ENCODE data around the gene MYLK.

The MYLK gene

GRCh38 chr3:123650101-123650500, 234.0 kb downstream of the MYLK start:
- DNase-seq (ENCODE audit: low read depth, low spot score) = no peak

- DNase-seq (ENCODE audit: low read depth, low spot score) = no peak
These were observed 235.3 kb downstream of the MYLK start for GRCh38 chr3:123648696-123649405.

DNA sequence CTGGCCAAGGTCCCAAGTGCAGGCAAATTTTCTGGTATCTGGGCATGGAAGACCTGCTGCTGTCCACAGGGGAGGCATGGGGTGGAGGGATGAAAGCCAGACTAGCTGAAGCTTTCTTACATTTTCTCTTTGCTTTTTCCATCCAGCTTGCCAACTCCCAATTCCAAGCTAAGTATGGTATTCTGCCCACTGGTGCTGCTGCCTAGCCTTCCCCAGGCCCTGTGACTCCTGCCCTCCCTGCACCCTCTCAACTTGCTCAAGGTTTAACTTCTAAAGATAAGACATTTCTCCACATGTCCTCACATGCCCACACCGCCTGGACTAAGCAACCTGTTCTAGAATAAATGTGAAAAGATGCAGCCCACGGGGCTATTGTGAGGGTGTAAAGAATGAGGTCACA, 239.8 kb downstream of the MYLK start:
- DNase-seq (ENCODE audit: low read depth, low spot score) = no peak

- DNase-seq (ENCODE audit: low read depth, low spot score) = no peak
These were observed 241.2 kb downstream of the MYLK start for GRCh38 chr3:123642957-123643330.

- peak; percentile 61 for DNase-seq (ENCODE audit: low read depth, low spot score)
These were observed 241.8 kb downstream of the MYLK start for GRCh38 chr3:123642182-123642956.

DNA sequence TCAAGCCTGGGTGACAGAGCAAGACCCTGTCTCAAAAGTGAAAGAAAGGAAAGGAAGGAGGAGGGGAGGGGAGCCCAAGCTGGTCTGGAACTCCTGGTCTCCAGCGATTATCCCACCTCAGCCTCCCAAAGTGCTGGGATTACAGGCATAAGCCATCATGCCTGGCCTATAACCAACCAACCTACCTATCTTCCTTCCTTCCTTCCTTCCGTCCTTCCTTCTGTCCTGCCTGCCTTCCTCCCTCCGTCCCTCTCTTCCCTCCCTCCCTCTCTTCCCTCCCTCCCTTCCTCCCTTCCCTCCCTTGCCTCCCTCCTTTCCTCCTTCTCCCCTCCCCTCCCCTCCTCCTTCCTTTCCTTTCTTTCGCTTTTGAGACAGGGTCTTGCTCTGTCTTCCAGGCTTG, 242.6 kb downstream of the MYLK start:
- DNase-seq (ENCODE audit: low read depth, low spot score) = no peak

GRCh38 chr3:123640740-123641462, 243.2 kb downstream of the MYLK start:
- no peak for DNase-seq (ENCODE audit: low read depth, low spot score)

DNA sequence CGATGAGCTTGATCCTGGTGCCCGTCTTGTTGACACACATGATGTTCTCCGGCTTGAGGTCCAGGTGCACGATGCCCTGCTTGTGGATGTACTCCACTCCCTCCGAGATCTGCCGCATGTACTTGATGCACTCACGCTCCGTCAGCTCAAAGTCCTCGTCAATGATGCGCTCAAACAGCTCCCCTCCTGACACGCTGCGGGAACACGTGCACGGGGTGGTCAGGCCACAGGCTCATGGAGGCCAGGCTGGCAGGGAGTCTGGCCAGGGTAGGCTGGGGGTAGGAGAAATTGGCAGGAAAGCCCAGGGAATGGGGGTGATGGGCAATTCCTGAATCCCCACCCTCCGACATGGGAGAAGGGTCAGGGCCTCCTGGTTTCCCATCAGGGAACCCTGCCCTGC, 243.8 kb downstream of the MYLK start:
- no peak for DNase-seq (ENCODE audit: low read depth, low spot score)

GRCh38 chr3:123638936-123639689, 245.0 kb downstream of the MYLK start:
- DNase-seq (ENCODE audit: low read depth, low spot score) = no peak

- no peak for DNase-seq (ENCODE audit: low read depth, low spot score)
These were observed 246.3 kb downstream of the MYLK start for GRCh38 chr3:123637841-123638240.

DNA sequence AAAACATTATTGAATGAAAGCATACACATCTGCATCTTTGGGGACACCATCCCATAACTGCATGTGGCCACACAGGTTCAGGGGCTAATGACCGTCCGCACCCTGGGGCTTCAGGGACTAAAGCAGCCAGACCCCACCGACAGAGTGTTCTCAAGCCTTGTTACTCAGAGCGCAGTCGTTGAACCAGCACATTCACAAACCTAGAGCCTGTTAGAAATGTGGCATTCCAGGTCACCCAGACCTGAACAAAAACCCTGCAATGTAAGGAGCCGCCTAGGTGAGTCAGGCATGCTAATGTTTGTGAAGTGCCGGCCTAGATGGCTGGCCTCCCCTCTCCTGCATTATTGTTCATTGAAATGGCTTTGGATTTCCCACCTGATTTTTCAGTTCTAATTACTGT, 247.0 kb downstream of the MYLK start:
- no peak for DNase-seq (ENCODE audit: low read depth, low spot score)

GRCh38 chr3:123636431-123636841, 247.7 kb downstream of the MYLK start:
- DNase-seq (ENCODE audit: low read depth, low spot score) = no peak

DNA sequence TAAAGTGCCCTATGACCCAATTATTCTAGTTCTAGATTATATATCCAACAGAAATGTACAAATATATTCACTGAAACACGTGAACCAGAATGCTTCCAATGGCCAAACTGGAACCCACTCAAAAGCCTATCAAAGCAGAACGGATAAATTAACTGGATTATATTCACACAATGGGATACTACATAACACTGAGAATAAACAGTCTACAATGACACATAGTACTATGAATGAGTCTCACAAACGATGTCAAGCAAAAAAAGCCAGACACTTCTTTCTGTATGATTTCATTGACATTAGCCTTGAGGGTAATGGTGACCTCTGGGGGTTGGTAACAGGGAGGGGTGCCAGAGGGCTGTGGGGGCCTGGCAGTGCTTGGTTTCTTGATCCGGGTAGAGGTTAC, 248.4 kb downstream of the MYLK start:
- DNase-seq (ENCODE audit: low read depth, low spot score) = no peak

DNA sequence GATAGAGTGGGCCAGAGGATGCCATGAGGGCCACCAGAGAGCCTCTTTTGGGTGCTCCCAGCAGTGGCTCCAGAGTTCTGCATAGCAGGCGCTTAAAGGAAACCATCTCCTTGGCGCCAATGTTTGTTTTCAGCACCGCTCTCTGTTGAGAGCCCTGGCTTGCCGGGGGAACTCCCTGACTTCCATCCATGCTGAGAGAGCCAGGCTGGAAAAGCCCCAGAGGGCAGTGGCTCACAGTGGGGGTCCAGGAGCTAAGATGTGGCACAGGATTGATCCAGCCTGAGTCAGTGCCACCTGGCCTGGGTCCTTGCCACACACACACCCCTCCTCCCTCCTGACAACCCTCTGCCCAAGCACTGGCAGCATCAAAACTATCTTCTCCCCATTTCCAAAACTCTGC, 248.9 kb downstream of the MYLK start:
- DNase-seq (ENCODE audit: low read depth, low spot score) = no peak

- no peak for DNase-seq (ENCODE audit: low read depth, low spot score)
These were observed 249.7 kb downstream of the MYLK start for GRCh38 chr3:123634149-123635051.

- no peak for DNase-seq (ENCODE audit: low read depth, low spot score)
These were observed 250.6 kb downstream of the MYLK start for GRCh38 chr3:123633530-123633929.

DNA sequence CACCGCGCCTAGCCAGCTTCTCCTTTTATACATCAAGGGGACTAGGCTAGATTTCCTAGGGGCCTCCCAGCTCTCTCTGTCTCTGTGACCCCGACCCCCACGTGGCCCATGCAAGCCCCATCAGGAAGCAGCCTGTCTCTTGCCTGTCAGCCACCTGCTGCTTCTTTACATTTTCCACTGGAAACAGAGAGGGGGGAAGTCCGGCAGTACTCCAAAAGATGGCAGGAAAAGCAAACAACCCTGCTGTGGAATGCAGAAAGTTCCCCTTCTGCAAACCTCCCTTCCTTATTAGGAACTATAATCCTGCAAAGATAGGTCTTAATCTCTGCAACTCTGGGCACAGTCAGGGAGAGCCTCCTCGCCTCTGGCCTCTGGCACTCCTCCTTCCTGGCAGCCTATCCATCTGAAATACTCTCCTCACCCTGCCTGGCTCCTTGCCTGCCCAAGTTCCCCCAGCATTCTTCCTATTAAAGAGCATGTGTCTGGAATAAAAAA, 251.9 kb downstream of the MYLK start:
- no peak for DNase-seq (ENCODE audit: low read depth, low spot score)

GRCh38 chr3:123629747-123630047, 254.4 kb downstream of the MYLK start:
- no peak for DNase-seq (ENCODE audit: low read depth, low spot score)

DNA sequence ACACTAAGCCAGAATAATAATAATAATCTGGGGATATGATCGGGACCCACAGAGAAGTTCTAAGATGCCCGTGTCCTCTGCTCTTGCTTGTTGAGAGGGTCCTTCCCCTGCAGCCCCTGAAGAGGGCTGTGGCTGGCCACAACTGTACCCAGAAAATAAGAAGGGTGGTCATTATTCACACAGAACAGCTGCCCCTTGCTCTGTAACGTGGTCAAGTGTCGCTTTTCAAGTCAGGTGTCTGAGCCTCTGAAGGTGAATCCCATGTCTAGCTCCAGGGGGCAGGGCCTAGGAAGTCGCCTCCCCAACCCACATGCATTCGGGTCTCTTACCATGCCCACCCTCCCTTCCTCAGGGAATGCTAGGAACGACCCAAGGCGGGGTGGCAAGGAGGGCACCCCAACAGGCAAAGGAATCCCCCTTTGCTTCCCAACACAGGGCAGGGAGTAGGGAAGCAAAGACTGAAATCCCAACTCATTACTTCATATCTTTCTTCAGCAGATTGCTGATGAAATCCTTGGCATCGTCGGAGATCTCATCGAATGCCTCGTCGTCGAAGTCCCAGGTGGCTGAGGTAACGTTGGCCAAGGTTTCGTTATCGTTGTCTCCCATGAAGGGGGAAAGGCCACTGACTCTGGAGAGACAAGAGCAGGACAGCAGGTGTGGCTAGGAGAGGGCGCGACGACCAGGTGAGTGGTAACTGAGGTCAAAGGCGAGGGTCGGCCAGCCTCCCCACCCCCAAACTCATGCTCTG, 255.0 kb downstream of the MYLK start:
- no peak for DNase-seq (ENCODE audit: low read depth, low spot score)

Measured in brain pericyte (primary cell).